Esophagus squamous epithelium (tissue), 5 donors: ENCODE data around the gene CCDC192. TPM values are rescaled to one million over a fixed set of nuclear protein-coding genes. Genes with fewer than 3 reads are reported as not detected.

ENCODE experiments used
- DNase-seq: peaks from one replicate; lab custom pipeline; 2025; lab: John Stamatoyannopoulos, UW
- H3K27ac ChIP-seq, 4 donors: fragments of 200-600 bp; sonication (generic); one replicate each; pipeline ENCODE4 v1.5.1; 2016 to 2019; ENCODE audit warnings: mild to moderate bottlenecking in 1 of 4
- H3K27me3 ChIP-seq, 4 donors: fragments of 200-600 bp; sonication (generic); 1 replicate in 3 of 4; 2 replicates in 1 of 4; pipeline versions ENCODE4 v1.5.1 to v1.6.0; 2017 to 2021; ENCODE audit warnings: antibody characterized with exemption in 1 of 4
- H3K36me3 ChIP-seq, 3 donors: fragments of 200-600 bp; sonication (generic); one replicate each; pipeline ENCODE4 v1.5.1; 2016 to 2019
- H3K4me1 ChIP-seq, 3 donors: fragments of 200-600 bp; sonication (generic); one replicate each; pipeline ENCODE4 v1.5.1; 2017 to 2019
- H3K4me3 ChIP-seq, 4 donors: fragments of 200-600 bp; sonication (generic); 1 replicate in 3 of 4; 2 replicates in 1 of 4; pipeline ENCODE4 v1.5.1; 2016 to 2019; ENCODE audit warnings: mild to moderate bottlenecking in 2 of 4, moderate library complexity in 1 of 4
- H3K9me3 ChIP-seq, 3 donors: fragments of 200-600 bp; sonication (generic); one replicate each; pipeline ENCODE4 v1.5.1; 2016 to 2019
- POLR2A ChIP-seq, 4 donors: fragments of 450-650 bp; IDR thresholded peaks; one replicate each; pipeline ENCODE4 v1.6.1; 2017; ENCODE audit warnings: antibody characterized with exemption in 4 of 4, mild to moderate bottlenecking in 4 of 4, moderate library complexity in 3 of 4
- WGBS, 2 donors: methylation state at CpG; one replicate each; pipeline ENCODE4 v1.1.5; 2018; 5-methylcytosine and 5-hydroxymethylcytosine counted together
- intact Hi-C: fragments of 100-400 bp; cut with DNase I; formaldehyde crosslinking; loops from one replicate; pipeline ENCODE4 v1.15.0; 2022
- total RNA-seq, 4 donors: library from RNA; depleted of rRNA; stranded (reverse); fragments of >200 nt; gene quantifications; one replicate each; pipeline ENCODE4 v1.1.0, GENCODE V29; 2016
- TF ChIP-seq, protein P1 (sequence below), 6 experiments: fragments of 450-650 bp in 4 of 6; fragments of 200-600 bp in 2 of 6; sonication (generic) in 2 of 6; IDR thresholded peaks; one replicate each; pipeline ENCODE4 v1.5.1; 2016 to 2019; ENCODE audit warnings: antibody characterized with exemption in 6 of 6, mild to moderate bottlenecking in 4 of 6, moderate library complexity in 4 of 6
- donor health status: DM: yes; HTN: yes; CAD: no.

CCDC192 gene
- total RNA-seq, 4 donors from 2014 or later = not detected

DNA sequence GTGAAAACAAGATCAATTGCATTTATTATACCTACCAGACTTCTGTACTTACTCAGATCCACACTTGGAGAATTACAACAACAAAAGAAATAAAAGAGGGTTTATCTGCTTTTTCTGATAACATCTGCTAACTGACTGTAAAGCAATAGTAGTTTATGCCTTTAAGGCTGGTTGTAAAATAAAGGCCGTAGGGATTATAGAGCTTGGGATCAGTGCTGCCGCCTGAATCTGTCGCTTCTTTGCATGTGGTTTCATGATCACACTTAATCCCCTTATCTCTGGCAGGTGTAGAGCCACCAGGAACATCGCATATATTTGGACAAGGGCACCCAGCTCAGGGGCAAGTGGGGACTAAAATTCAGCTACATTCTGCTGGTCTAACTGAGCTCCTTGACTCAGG lies 146.7 kb downstream of the CCDC192 start:
- TF ChIP-seq POLR2A (IDR thresholded peaks at IDR 0.05) = no peak
- TF ChIP-seq, protein P1, sequence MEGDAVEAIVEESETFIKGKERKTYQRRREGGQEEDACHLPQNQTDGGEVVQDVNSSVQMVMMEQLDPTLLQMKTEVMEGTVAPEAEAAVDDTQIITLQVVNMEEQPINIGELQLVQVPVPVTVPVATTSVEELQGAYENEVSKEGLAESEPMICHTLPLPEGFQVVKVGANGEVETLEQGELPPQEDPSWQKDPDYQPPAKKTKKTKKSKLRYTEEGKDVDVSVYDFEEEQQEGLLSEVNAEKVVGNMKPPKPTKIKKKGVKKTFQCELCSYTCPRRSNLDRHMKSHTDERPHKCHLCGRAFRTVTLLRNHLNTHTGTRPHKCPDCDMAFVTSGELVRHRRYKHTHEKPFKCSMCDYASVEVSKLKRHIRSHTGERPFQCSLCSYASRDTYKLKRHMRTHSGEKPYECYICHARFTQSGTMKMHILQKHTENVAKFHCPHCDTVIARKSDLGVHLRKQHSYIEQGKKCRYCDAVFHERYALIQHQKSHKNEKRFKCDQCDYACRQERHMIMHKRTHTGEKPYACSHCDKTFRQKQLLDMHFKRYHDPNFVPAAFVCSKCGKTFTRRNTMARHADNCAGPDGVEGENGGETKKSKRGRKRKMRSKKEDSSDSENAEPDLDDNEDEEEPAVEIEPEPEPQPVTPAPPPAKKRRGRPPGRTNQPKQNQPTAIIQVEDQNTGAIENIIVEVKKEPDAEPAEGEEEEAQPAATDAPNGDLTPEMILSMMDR (IDR thresholded peaks at IDR 0.05) = no peak
- Histone ChIP-seq H3K9me3 (no peaks in the 10 kb centered on the region), H3K27ac (no peak overlapping the region), H3K27me3 (peaks cover 0 to 39% (median 0%) of the 10 kb centered on the region in 4 donors), H3K4me3 (no peak overlapping the region), H3K36me3 (no peaks in the 10 kb centered on the region), H3K4me1 (peaks cover 0 to 12% (median 0%) of the 10 kb centered on the region in 3 donors)
- 42 to 55% methylated on average over 4 of the region's 4 CpGs for WGBS, 2 donors
- DNase-seq = no peak
- intact Hi-C loops = no loop called here

DNA sequence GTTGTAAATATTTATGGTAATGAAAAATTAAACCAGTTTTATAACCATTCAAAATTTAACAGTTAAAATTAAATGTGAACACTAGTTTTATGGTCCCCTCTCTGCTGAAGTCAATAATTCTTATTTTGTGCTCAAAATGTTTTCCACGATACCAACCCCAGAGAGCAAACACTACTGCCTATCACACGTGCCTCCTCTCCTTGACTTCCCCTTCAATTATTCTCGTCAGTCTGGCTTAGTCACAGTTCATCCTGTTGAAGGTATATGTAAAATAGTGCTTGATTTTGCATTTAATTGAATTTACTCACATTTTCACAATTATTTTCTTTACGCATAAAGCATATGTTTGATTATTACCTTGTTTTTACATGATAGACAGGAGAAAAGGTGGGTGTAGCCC lies 148.8 kb downstream of the CCDC192 start:
- H3K27ac ChIP-seq = no peak overlapping the region
- 76 to 77% methylated on average over 4 of the region's 4 CpGs for WGBS, 2 donors
- TF ChIP-seq POLR2A (IDR thresholded peaks at IDR 0.05) = no peak
- TF ChIP-seq, protein P1 (IDR thresholded peaks at IDR 0.05) = no peak
- no peak for DNase-seq
- no peaks in the 10 kb centered on the region for H3K36me3 ChIP-seq
- H3K27me3 ChIP-seq = peaks cover 0 to 36% (median 0%) of the 10 kb centered on the region in 4 donors
- no peak overlapping the region for H3K4me3 ChIP-seq
- H3K4me1 ChIP-seq = peaks cover 0 to 12% (median 0%) of the 10 kb centered on the region in 3 donors
- intact Hi-C loops = no loop called here
- H3K9me3 ChIP-seq = no peaks in the 10 kb centered on the region

DNA sequence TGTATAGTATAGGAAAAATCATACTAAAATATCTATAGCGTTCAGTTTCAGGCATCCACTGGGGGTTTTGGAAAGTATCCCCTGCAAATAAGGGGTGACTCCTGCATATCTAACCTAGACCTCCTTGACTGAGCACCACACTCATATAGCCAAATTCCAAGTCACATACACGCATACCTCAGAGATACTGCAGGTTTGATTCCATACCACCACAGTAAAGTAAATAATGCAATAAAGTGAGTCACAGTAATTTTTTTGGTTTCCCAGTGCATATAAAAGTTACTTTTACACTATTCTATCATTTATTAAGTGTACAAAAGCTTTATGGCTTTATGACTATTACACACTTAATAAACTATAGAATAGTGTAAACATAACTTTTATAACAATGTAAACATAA lies 151.3 kb downstream of the CCDC192 start:
- Histone ChIP-seq H3K4me1 (peaks cover 0 to 7% (median 0%) of the 10 kb centered on the region in 3 donors), H3K4me3 (no peak overlapping the region), H3K36me3 (no peaks in the 10 kb centered on the region), H3K27ac (no peak overlapping the region), H3K9me3 (no peaks in the 10 kb centered on the region), H3K27me3 (peaks cover 0 to 36% (median 0%) of the 10 kb centered on the region in 4 donors)
- intact Hi-C loops = no loop called here
- TF ChIP-seq POLR2A (IDR thresholded peaks at IDR 0.05) = no peak
- TF ChIP-seq, protein P1 (IDR thresholded peaks at IDR 0.05) = no peak
- no peak for DNase-seq
- 94 to 100% methylated on average over 2 of the region's 2 CpGs for WGBS, 2 donors

DNA sequence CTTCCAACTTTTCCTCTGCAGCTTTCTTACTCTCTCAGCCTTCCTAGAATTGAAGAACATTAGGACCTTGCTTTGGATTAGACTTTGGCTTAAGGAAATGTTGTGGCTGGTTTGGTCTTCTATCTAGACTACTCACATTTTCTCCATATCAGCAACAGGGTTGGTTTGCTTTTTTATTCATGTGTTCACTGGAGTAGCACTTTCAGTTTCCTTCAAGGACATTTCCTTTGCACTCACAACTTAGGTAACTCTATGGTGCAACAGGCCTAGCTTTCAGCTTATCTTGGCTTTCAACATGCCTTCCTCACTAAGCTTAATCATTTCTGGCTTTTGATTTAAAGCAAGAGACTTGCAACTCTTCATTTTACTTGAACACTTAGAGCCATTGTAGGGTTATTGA lies 153.1 kb downstream of the CCDC192 start:
- H3K9me3 ChIP-seq = no peaks in the 10 kb centered on the region
- H3K4me3 ChIP-seq = no peak overlapping the region
- peaks cover 0 to 23% (median 0%) of the 10 kb centered on the region in 4 donors for H3K27me3 ChIP-seq
- DNase-seq = no peak
- no peaks in the 10 kb centered on the region for H3K4me1 ChIP-seq
- no peaks in the 10 kb centered on the region for H3K36me3 ChIP-seq
- H3K27ac ChIP-seq = no peak overlapping the region
- intact Hi-C loops = no loop called here
- no peak for TF ChIP-seq POLR2A (IDR thresholded peaks at IDR 0.05)
- TF ChIP-seq, protein P1 (IDR thresholded peaks at IDR 0.05) = no peak

DNA sequence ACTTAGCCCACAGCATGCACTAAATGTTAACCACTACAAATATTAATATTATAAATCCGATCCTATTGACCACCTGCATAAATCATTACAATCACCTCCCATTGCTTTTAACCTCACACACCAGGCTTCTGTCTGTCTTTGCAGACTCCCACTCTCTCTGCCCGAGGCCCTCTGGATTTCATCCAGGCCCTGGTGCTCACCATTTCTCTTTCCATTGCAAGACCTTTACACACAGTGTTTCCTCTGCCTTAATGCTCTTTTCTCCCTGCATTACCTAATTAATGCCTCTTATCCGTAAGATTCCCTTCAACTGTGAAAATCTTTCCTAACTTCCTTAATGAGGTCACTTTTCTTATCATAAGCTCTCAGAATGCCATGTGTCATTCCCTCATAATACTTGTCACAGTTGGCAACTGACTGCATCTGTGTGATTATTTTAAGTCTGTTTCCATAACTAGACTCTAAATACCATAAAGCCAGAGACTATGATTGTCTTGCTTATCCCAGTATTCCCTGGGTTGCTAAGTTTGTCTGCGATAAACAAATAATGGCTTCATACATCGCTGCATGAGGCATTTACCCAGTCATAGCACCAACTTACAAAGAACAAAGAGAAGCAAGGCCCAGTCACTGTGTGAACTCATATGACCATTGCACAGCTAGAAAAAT lies 155.1 kb downstream of the CCDC192 start:
- no peaks in the 10 kb centered on the region for H3K9me3 ChIP-seq
- 68 to 75% methylated on average over 5 of the region's 5 CpGs for WGBS, 2 donors
- H3K36me3 ChIP-seq = no peaks in the 10 kb centered on the region
- no peak for TF ChIP-seq POLR2A (IDR thresholded peaks at IDR 0.05)
- TF ChIP-seq, protein P1 (IDR thresholded peaks at IDR 0.05) = no peak
- no peaks in the 10 kb centered on the region for H3K4me1 ChIP-seq
- intact Hi-C loops = no loop called here
- H3K27ac ChIP-seq = no peak overlapping the region
- peaks cover 0 to 8% (median 0%) of the 10 kb centered on the region in 4 donors for H3K27me3 ChIP-seq
- no peak for DNase-seq
- no peak overlapping the region for H3K4me3 ChIP-seq
